ENCODE data around the gene ROBO2. TPM values are rescaled to one million over a fixed set of nuclear protein-coding genes. Genes with fewer than 3 reads are reported as not detected.

Gene ROBO2
- total and polyA plus RNA-seq, 2 experiments from 2014 or later: 1.2 to 14.3 TPM

DNA sequence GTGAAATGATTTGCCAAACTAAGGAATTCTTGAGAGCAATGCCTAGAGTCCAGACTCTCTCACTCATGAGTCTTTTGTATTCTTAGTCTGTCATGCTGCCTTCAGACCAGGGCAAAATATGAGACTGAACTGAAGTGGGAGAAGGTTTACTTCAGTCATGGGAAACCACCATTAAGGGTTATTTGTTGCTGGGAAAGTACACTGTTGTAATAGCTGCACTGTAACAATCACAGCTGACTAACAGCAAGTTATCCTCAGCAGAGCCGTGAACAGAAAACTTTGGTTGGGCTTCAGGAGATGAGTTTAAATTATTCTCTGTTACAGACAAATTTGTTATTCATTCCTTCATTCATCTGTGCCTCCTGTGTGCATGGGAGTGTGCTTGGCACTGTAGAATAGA lies 258.5 kb downstream of the ROBO2 start:
- no peak overlapping the region for H3K27ac ChIP-seq
- DNase-seq (ENCODE audit: low spot score): no peak
- H3K36me3 ChIP-seq (replicated peaks; ENCODE audit: insufficient read depth, low read depth): no peaks in the 10 kb centered on the region
- no peaks in the 10 kb centered on the region for H3K9me3 ChIP-seq (ENCODE audit: low read depth)
- TF ChIP-seq EZH2 (IDR thresholded peaks at IDR 0.05; ENCODE audit: borderline replicate concordance) (no peak), EZH2phosphoT487 (IDR thresholded peaks at IDR 0.05; ENCODE audit: low read depth, severe bottlenecking, unreplicated experiment) (no peak)
- TF ChIP-seq, protein P1, sequence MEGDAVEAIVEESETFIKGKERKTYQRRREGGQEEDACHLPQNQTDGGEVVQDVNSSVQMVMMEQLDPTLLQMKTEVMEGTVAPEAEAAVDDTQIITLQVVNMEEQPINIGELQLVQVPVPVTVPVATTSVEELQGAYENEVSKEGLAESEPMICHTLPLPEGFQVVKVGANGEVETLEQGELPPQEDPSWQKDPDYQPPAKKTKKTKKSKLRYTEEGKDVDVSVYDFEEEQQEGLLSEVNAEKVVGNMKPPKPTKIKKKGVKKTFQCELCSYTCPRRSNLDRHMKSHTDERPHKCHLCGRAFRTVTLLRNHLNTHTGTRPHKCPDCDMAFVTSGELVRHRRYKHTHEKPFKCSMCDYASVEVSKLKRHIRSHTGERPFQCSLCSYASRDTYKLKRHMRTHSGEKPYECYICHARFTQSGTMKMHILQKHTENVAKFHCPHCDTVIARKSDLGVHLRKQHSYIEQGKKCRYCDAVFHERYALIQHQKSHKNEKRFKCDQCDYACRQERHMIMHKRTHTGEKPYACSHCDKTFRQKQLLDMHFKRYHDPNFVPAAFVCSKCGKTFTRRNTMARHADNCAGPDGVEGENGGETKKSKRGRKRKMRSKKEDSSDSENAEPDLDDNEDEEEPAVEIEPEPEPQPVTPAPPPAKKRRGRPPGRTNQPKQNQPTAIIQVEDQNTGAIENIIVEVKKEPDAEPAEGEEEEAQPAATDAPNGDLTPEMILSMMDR (IDR thresholded peaks at IDR 0.05; ENCODE audit: poor library complexity): no peak
- no peaks in the 10 kb centered on the region for H3K27me3 ChIP-seq
- WGBS (ENCODE audit: low lambda C conversion rate, missing lambda C conversion rate): 60% methylated on average over 1 of the region's 1 CpG
- H4K20me1 ChIP-seq (ENCODE audit: insufficient read depth, poor library complexity, severe bottlenecking): no peaks in the 10 kb centered on the region
- H3K79me2 ChIP-seq: no peaks in the 10 kb centered on the region
- H3K9me2 ChIP-seq (replicated peaks; ENCODE audit: insufficient read depth): no peaks in the 10 kb centered on the region
- H3K4me3 ChIP-seq: no peak overlapping the region
- H3K4me1 ChIP-seq (ENCODE audit: insufficient read depth): no peaks in the 10 kb centered on the region
- no peak overlapping the region for H2AFZ ChIP-seq
- peak overlapping the region; percentile 24 for H3K4me2 ChIP-seq

DNA sequence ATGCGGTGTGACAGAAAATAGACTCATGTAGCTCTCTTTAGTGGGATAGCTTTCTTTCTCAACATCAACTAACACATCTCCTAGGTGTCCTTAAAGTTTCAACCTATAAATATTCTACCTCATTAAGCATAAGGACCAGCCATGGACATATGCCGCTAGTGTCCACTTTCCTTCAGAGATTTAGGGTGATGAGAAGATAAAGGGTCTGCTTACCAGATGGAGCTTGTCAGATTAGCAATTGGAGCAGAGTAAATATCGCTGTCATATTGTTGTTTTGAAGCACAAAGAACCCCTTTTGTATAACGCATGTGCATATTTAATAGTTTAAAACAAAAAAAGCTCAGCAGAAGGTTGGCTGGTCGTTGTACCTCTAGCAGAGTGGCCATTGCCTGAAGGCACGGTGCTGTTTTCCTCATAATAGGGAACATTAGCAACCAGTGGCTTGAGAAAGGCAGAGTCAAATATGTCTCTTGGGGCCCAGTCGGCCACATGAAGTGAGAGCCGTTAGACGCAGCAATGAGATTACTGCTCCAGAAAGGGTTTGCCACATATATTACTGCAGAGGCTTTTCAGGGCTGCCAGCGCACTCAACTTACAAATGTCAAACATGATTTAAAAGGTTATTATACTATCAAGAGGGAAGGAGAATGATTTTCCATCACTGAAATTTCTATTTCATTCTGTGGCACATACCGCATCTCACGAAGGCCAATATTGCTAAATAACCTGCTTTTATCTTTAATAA lies 264.2 kb downstream of the ROBO2 start:
- no peaks in the 10 kb centered on the region for H3K4me1 ChIP-seq (ENCODE audit: insufficient read depth)
- 72% methylated on average over 12 of the region's 12 CpGs for WGBS (ENCODE audit: low lambda C conversion rate, missing lambda C conversion rate)

DNA sequence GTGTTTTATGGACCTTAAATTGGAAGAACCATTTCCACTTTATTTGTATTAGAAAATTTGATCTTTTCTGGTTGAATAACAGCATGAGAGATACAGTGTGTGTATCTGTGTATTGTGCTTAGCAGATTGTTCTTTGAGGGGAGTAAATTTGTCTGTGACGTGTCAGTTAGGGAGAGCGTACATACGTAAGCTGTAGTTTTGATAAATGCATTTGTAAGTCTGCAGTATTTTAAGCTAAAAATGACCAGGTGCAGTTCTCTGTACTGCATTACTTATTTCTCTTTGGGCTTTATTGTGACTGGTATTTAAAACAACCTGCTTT lies 264.8 kb downstream of the ROBO2 start:
- H2AFZ ChIP-seq: no peak overlapping the region
- H3K4me1 ChIP-seq (ENCODE audit: insufficient read depth): no peaks in the 10 kb centered on the region
- TF ChIP-seq EZH2 (IDR thresholded peaks at IDR 0.05; ENCODE audit: borderline replicate concordance): no peak
- no peaks in the 10 kb centered on the region for H3K36me3 ChIP-seq (replicated peaks; ENCODE audit: insufficient read depth, low read depth)
- no peaks in the 10 kb centered on the region for H4K20me1 ChIP-seq (ENCODE audit: insufficient read depth, poor library complexity, severe bottlenecking)
- H3K4me3 ChIP-seq: no peak overlapping the region
- no peaks in the 10 kb centered on the region for H3K9me2 ChIP-seq (replicated peaks; ENCODE audit: insufficient read depth)
- H3K9me3 ChIP-seq (ENCODE audit: low read depth): no peaks in the 10 kb centered on the region
- 92% methylated on average over 3 of the region's 3 CpGs for WGBS (ENCODE audit: low lambda C conversion rate, missing lambda C conversion rate)
- H3K79me2 ChIP-seq: no peaks in the 10 kb centered on the region
- no peak overlapping the region for H3K4me2 ChIP-seq
- H3K27ac ChIP-seq: no peak overlapping the region
- no peak for DNase-seq (ENCODE audit: low spot score)
- no peaks in the 10 kb centered on the region for H3K27me3 ChIP-seq

More for the DNA sequence above, 264.2 kb downstream of the ROBO2 start:
- H3K27me3 ChIP-seq: no peaks in the 10 kb centered on the region
- DNase-seq (ENCODE audit: low spot score): no peak
- no peaks in the 10 kb centered on the region for H3K9me3 ChIP-seq (ENCODE audit: low read depth)
- no peaks in the 10 kb centered on the region for H3K9me2 ChIP-seq (replicated peaks; ENCODE audit: insufficient read depth)
- H3K27ac ChIP-seq: no peak overlapping the region
- H3K4me3 ChIP-seq: no peak overlapping the region
- no peak overlapping the region for H3K4me2 ChIP-seq
- H3K79me2 ChIP-seq: no peaks in the 10 kb centered on the region
- no peak overlapping the region for H2AFZ ChIP-seq
- no peaks in the 10 kb centered on the region for H3K36me3 ChIP-seq (replicated peaks; ENCODE audit: insufficient read depth, low read depth)
- TF ChIP-seq, protein P1 (IDR thresholded peaks at IDR 0.05; ENCODE audit: poor library complexity): no peak
- TF ChIP-seq EZH2phosphoT487 (IDR thresholded peaks at IDR 0.05; ENCODE audit: low read depth, severe bottlenecking, unreplicated experiment): no peak
- TF ChIP-seq EZH2 (IDR thresholded peaks at IDR 0.05; ENCODE audit: borderline replicate concordance): no peak
- H4K20me1 ChIP-seq (ENCODE audit: insufficient read depth, poor library complexity, severe bottlenecking): no peaks in the 10 kb centered on the region

DNA sequence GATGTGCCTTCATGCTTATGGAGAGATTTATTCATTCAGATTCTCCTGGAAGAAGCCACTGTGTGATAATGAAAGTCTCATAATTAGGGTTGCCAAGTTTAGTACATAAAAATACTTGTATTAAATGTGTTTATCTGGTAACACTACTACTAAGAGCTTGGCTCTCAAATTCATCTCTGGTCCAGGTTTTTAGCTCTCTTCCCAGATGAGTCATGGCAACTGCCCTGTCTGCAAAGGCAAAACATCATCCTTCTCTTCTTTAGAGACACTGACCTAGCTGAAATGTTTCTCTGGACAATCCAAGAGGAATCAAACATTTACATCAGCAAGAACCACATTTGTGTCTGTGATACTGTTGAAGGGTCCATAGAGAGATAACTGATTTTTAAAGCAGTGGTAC lies 269.6 kb downstream of the ROBO2 start:
- Histone ChIP-seq H4K20me1 (ENCODE audit: insufficient read depth, poor library complexity, severe bottlenecking) (no peaks in the 10 kb centered on the region), H3K4me1 (ENCODE audit: insufficient read depth) (no peaks in the 10 kb centered on the region), H3K36me3 (replicated peaks; ENCODE audit: insufficient read depth, low read depth) (no peaks in the 10 kb centered on the region), H3K9me2 (replicated peaks; ENCODE audit: insufficient read depth) (no peaks in the 10 kb centered on the region), H3K9me3 (ENCODE audit: low read depth) (no peaks in the 10 kb centered on the region), H3K4me3 (no peak overlapping the region), H2AFZ (no peak overlapping the region), H3K27me3 (no peaks in the 10 kb centered on the region), H3K27ac (no peak overlapping the region), H3K4me2 (no peak overlapping the region), H3K79me2 (no peaks in the 10 kb centered on the region)
- DNase-seq (ENCODE audit: low spot score): no peak
- TF ChIP-seq, protein P1 (IDR thresholded peaks at IDR 0.05; ENCODE audit: poor library complexity): no peak
- TF ChIP-seq EZH2phosphoT487 (IDR thresholded peaks at IDR 0.05; ENCODE audit: low read depth, severe bottlenecking, unreplicated experiment) (no peak), EZH2 (IDR thresholded peaks at IDR 0.05; ENCODE audit: borderline replicate concordance) (no peak)

All from hepatocyte (in vitro differentiated cells).